ENCODE results near the gene TMTC2. TPM values are rescaled to one million over a fixed set of nuclear protein-coding genes. Genes with fewer than 3 reads are reported as not detected.

The TMTC2 gene
- total and polyA plus RNA-seq, 2 donors from 2014 or later, result 6.0 to 32.9 TPM

DNA sequence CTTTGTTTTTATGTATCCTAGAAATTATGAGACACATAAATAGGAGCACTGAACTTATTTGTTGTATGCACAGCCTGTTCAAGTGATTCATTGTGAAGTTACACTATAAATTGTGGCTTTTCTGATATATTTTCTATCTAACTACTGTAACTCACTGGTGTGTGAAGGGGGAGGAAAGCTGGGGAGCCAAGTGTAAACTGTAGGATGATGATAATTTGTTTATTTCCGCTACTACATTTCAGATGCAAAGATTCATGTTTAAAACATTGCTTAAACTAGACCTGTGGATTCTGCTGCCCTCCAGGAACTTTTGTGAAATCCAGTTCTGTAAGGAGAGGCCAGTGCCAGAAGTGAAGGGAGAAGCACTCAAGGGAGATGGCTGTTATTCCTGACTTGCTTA lies 3.3 kb downstream of the TMTC2 start:
- no peak for FAIRE-seq
- Histone ChIP-seq H3K4me1 (ENCODE audit: control insufficient read depth in 2 of 3, insufficient read depth in 2 of 3, low read depth in 1 of 3, low read length in 3 of 3) (no peaks in the 10 kb centered on the region), H3K9ac (ENCODE audit: low read length in 3 of 3) (no peak overlapping the region), H3K36me3 (ENCODE audit: control insufficient read depth in 2 of 3, insufficient read depth in 3 of 3, low read length in 3 of 3) (no peaks in the 10 kb centered on the region), H3K27ac (ENCODE audit: low read depth in 2 of 2, low read length in 2 of 2) (no peak overlapping the region), H3K27me3 (ENCODE audit: control insufficient read depth, insufficient read depth, low read length) (no peaks in the 10 kb centered on the region), H3K4me3 (ENCODE audit: low read length in 3 of 3) (no peak overlapping the region), H3K9me3 (ENCODE audit: control insufficient read depth in 2 of 3, insufficient read depth in 1 of 3, low read length in 3 of 3) (no peaks in the 10 kb centered on the region)
- TF ChIP-seq CTCF (IDR thresholded peaks at IDR 0.05; ENCODE audit: borderline replicate concordance, extremely low read depth, insufficient read depth), result no peak
- no peak for DNase-seq
- intact Hi-C loops (cut with DNase I), result no loop called here

GRCh38 chr12:82691513-82691912 lies 4.8 kb downstream of the TMTC2 start:
- Histone ChIP-seq H3K9me3 (ENCODE audit: control insufficient read depth in 2 of 3, insufficient read depth in 1 of 3, low read length in 3 of 3) (no peaks in the 10 kb centered on the region), H3K9ac (ENCODE audit: low read length in 3 of 3) (no peak overlapping the region), H3K27ac (ENCODE audit: low read depth in 2 of 2, low read length in 2 of 2) (no peak overlapping the region), H3K4me1 (ENCODE audit: control insufficient read depth in 2 of 3, insufficient read depth in 2 of 3, low read depth in 1 of 3, low read length in 3 of 3) (no peaks in the 10 kb centered on the region), H3K36me3 (ENCODE audit: control insufficient read depth in 2 of 3, insufficient read depth in 3 of 3, low read length in 3 of 3) (no peaks in the 10 kb centered on the region), H3K27me3 (ENCODE audit: control insufficient read depth, insufficient read depth, low read length) (no peaks in the 10 kb centered on the region), H3K4me3 (ENCODE audit: low read length in 3 of 3) (no peak overlapping the region)
- DNase-seq (no peak), FAIRE-seq (no peak)
- no peak for TF ChIP-seq CTCF (IDR thresholded peaks at IDR 0.05; ENCODE audit: borderline replicate concordance, extremely low read depth, insufficient read depth)
- intact Hi-C loops (cut with DNase I), result no loop called here

- H3K9ac ChIP-seq (ENCODE audit: low read length in 3 of 3), result no peak overlapping the region
- intact Hi-C loops (cut with DNase I), result no loop called here
- FAIRE-seq, result no peak
- no peaks in the 10 kb centered on the region for H3K4me1 ChIP-seq (ENCODE audit: control insufficient read depth in 2 of 3, insufficient read depth in 2 of 3, low read depth in 1 of 3, low read length in 3 of 3)
- DNase-seq, result no peak
- H3K9me3 ChIP-seq (ENCODE audit: control insufficient read depth in 2 of 3, insufficient read depth in 1 of 3, low read length in 3 of 3), result no peaks in the 10 kb centered on the region
- no peak overlapping the region for H3K27ac ChIP-seq (ENCODE audit: low read depth in 2 of 2, low read length in 2 of 2)
- H3K27me3 ChIP-seq (ENCODE audit: control insufficient read depth, insufficient read depth, low read length), result no peaks in the 10 kb centered on the region
- H3K36me3 ChIP-seq (ENCODE audit: control insufficient read depth in 2 of 3, insufficient read depth in 3 of 3, low read length in 3 of 3), result no peaks in the 10 kb centered on the region
- TF ChIP-seq CTCF (IDR thresholded peaks at IDR 0.05; ENCODE audit: borderline replicate concordance, extremely low read depth, insufficient read depth), result no peak
- H3K4me3 ChIP-seq (ENCODE audit: low read length in 3 of 3), result no peak overlapping the region
Observed at GRCh38 chr12:82694276-82694675, 7.6 kb downstream of the TMTC2 start.

GRCh38 chr12:82694970-82695369 lies 8.3 kb downstream of the TMTC2 start:
- TF ChIP-seq CTCF (IDR thresholded peaks at IDR 0.05; ENCODE audit: borderline replicate concordance, extremely low read depth, insufficient read depth), result no peak
- Histone ChIP-seq H3K9ac (ENCODE audit: low read length in 3 of 3) (no peak overlapping the region), H3K36me3 (ENCODE audit: control insufficient read depth in 2 of 3, insufficient read depth in 3 of 3, low read length in 3 of 3) (no peaks in the 10 kb centered on the region), H3K27me3 (ENCODE audit: control insufficient read depth, insufficient read depth, low read length) (no peaks in the 10 kb centered on the region), H3K4me1 (ENCODE audit: control insufficient read depth in 2 of 3, insufficient read depth in 2 of 3, low read depth in 1 of 3, low read length in 3 of 3) (no peaks in the 10 kb centered on the region), H3K9me3 (ENCODE audit: control insufficient read depth in 2 of 3, insufficient read depth in 1 of 3, low read length in 3 of 3) (no peaks in the 10 kb centered on the region), H3K27ac (ENCODE audit: low read depth in 2 of 2, low read length in 2 of 2) (no peak overlapping the region), H3K4me3 (ENCODE audit: low read length in 3 of 3) (no peak overlapping the region)
- DNase-seq, result no peak
- FAIRE-seq, result no peak
- intact Hi-C loops (cut with DNase I), result no loop called here
